AG10803 (cell line): ENCODE results near the gene KDELR1.
"Not testable (repeated sequence)": the region's sequence is repeated elsewhere in the genome, so short reads cannot be mapped to it uniquely, and the experiment has no call there.

Experiments used
- DNase-seq: peaks from one replicate; pipeline ENCODE4 v3.0.0; 2010; ENCODE audit warnings: low read depth
- H3K4me3 ChIP-seq: 2 replicates; pipeline ENCODE4 v1.5.1; 2011; ENCODE audit warnings: mild to moderate bottlenecking, low read length, control low read depth
- CTCF ChIP-seq: conservative IDR thresholded peaks from 2 replicates; pipeline ENCODE4 v1.5.1; 2011; ENCODE audit warnings: mild to moderate bottlenecking, low read length, control low read depth, inconsistent platforms

KDELR1 gene

GRCh38 chr19:48385461-48386087, 5.8 kb downstream of the KDELR1 start:
- DNase-seq: no peak
- H3K4me3 ChIP-seq: no peak overlapping the region
- no peak for TF ChIP-seq CTCF

- H3K4me3 ChIP-seq: no peak overlapping the region
- no peak for TF ChIP-seq CTCF
- no peak for DNase-seq
Observed at GRCh38 chr19:48382286-48382685, 9.1 kb downstream of the KDELR1 start.

- H3K4me3 ChIP-seq: no peak overlapping the region
- no peak for DNase-seq
- TF ChIP-seq CTCF: no peak
Observed at GRCh38 chr19:48381178-48381950, 10.0 kb downstream of the KDELR1 start.

GRCh38 chr19:48379058-48379457, 12.3 kb downstream of the KDELR1 start:
- DNase-seq: no peak
- H3K4me3 ChIP-seq: no peak overlapping the region
- no peak for TF ChIP-seq CTCF

GRCh38 chr19:48378194-48378570, 13.2 kb downstream of the KDELR1 start:
- no peak for TF ChIP-seq CTCF
- H3K4me3 ChIP-seq: no peak overlapping the region

GRCh38 chr19:48373567-48373966, 17.8 kb downstream of the KDELR1 start:
- no peak overlapping the region for H3K4me3 ChIP-seq
- no peak for TF ChIP-seq CTCF
- no peak for DNase-seq

More at GRCh38 chr19:48378194-48378570, 13.2 kb downstream of the KDELR1 start:
- DNase-seq: no peak

GRCh38 chr19:48372904-48373303, 18.4 kb downstream of the KDELR1 start:
- no peak for DNase-seq
- no peak for TF ChIP-seq CTCF
- H3K4me3 ChIP-seq: no peak overlapping the region

- not testable (repeated sequence) for H3K4me3 ChIP-seq, DNase-seq
Observed at GRCh38 chr19:48371771-48372170, 19.6 kb downstream of the KDELR1 start.
